Inflammatory macrophage (primary cell): Measurements from ENCODE around the gene KCNJ5.

Experiments used
- DNase-seq, 2 donors: peaks; one replicate each; pipeline ENCODE4 v3.0.0-alpha.2; 2020 to 2022

The KCNJ5 gene

DNA sequence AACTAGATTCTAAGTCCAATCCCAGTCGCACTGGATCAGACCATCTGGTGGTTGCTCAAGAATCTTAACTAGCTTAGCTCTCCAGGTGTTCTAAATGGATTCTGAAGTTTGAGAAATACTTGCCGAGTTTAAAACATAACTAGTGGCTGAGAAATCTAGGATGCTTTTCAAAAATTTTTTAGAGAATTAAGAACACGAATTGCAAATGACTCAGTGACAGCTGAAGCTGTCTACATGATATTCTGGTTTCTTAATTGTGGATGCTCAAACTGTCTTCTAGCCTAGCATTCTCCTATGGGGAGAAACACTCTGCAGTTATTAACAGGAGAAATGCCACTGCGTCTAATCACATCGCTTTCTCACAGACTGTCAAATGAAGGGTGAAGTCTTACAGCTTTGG lies 71.7 kb downstream of the KCNJ5 start:
- DNase-seq, result no peak

DNA sequence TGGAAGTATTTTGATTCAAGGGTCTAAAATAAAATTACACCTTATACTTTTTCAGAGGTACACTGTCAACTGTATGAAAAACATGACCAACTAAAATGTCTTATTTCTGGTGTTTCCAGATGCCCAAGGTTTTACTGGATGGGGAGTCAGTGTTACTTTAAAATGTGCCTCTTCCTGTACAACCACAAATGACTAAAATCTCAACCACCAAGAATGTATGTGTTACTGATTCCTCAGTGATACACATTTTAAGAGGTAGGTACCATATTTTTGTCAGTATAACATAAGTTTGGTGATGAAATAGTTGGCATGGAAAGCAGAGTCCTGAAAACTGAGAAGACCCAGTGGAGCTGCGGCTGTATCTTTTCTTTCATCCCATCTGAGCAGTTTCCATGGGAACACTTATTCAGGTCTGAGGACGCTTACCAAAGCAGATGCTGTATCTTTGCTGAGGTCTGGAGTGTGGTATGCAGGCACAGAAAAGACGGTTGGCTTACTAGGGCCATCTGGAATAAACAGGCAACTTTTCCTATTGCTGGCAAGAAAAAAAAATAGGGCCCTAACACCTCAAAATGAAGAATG lies 72.7 kb downstream of the KCNJ5 start:
- DNase-seq, result no peak

DNA sequence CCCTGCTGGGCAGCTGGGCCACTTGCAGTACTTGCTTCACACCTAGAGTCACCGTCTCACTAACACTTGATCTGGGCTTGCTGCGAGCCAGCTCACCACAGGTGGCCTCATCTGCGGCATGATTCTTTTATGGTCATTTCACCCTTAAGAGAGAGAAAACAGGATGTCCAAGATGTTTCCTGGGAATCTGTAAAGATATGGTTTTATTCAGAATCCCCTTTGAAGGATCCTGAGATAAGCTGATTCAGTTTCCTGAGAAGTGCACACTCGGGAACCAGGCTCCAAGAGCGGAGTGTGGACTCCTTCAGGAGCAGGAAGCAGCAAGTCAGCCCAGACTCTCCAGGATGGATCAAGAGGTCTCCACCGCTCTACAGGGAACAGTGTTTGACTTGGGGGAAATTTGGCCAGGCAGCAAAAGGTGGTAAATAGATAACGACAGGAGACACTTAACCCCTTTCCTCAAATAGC lies 73.3 kb downstream of the KCNJ5 start:
- DNase-seq, result no peak

DNA sequence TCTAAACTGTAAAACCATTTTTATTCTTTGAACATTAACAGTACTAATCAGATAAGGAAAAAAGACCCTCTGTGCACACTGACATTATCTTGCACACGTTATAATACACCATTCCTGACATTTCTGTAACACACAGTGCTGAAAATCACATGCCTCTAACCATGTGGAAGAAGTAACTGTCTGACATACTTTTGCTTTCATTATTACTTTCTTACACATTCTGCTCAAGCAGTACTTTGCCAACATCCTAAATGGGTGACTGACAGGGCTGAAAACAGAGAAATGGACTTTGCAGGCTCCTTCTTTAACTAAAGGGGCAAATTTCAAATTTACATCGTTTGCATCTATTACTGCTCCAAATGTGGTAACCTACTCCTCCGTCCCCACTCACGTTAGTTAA lies 74.3 kb downstream of the KCNJ5 start:
- DNase-seq, result peak; percentile 18 to 21

DNA sequence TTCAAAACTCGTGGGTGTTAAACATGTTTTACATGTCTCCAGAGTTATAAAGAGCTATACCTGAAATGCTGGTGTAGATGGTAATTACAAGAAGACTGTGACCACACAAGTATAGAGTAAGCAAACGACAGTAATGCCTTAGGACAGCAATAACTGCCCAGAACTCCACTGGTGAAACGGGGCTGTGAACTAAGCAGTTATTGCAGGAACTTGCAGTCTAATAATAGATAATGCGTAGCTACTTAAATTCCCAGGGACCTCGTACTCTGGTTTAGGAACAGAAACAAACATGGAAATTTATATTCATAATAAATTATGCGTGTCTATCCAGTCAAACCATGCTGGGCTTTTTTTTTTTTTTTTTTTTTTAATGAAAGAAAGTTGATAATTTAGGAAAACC lies 76.4 kb downstream of the KCNJ5 start:
- no peak for DNase-seq

DNA sequence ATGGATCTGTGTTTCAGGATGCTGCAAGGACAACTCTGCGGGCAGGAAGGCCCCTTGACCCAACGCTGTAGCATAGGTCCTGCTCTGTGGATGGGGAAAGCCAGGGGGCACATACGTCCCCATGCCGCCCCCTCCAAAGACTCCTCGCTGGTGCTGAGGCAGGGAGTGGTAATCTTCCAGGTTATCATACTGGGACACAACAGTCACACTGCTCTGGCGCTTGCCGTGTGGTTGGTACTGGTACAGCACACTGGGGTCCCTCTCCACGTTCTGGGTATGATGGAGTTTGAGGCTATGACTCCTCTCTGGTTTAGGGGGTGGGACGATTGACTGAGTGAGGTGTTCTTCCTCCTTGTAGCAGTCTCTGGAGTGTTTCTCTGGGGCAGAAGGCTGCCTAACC lies 77.8 kb downstream of the KCNJ5 start:
- no peak for DNase-seq
